ENCODE data around the gene P2RY8. TPM values are rescaled to one million over a fixed set of nuclear protein-coding genes. Genes with fewer than 3 reads are reported as not detected.

Gene P2RY8
- total RNA-seq, 1 experiment from 2014 or later: 0.44 TPM

DNA sequence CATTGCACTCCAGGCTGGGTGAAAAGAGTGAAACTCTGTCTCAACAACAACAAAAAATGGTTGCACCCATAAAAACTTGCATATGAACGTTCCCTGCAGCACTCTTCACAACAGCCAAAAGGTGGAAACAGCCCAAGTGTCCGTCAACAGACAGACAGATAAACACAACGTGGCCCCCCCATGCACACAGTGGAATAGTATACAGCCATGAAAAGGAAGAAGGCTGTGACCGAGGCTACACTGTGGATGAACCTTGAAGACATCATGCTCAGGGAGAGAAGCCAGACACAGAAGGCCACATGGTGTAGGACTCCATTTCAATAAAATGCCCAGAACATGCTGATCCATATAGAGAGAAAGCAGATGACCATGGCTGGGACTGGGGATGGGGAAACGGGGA lies 50.8 kb downstream of the P2RY8 start:
- Histone ChIP-seq H3K4me1 (ENCODE audit: control insufficient read depth in 1 of 2, insufficient read depth in 2 of 2, low read length in 2 of 2) (peaks cover 8 to 11% of the 10 kb centered on the region in 2 experiments), H4K20me1 (ENCODE audit: insufficient read depth) (no peaks in the 10 kb centered on the region), H3K79me2 (ENCODE audit: insufficient read depth, low read length) (no peaks in the 10 kb centered on the region), H3K9me2 (ENCODE audit: insufficient read depth) (no peaks in the 10 kb centered on the region), H3K9me3 (ENCODE audit: control insufficient read depth in 1 of 2, insufficient read depth in 1 of 2, low read depth in 1 of 2, low read length in 2 of 2) (peaks cover 0 to 3% of the 10 kb centered on the region in 2 experiments; a peak in 1 of 4 replicates), H3K27ac (ENCODE audit: low read depth, low read length) (no peak overlapping the region), H3K4me3 (replicated peaks in 1 of 2; ENCODE audit: low read depth in 1 of 2, low read length in 2 of 2) (no peak overlapping the region), H3K36me3 (ENCODE audit: control insufficient read depth in 1 of 2, insufficient read depth in 2 of 2, low read length in 2 of 2) (no peaks in the 10 kb centered on the region), H3K9ac (ENCODE audit: low read length) (no peak overlapping the region), H3K4me2 (ENCODE audit: low read length) (no peak overlapping the region), H2AFZ (ENCODE audit: low read depth, low read length, poor library complexity, severe bottlenecking) (no peak overlapping the region), H3K27me3 (ENCODE audit: insufficient read depth, low read length) (no peaks in the 10 kb centered on the region)
- CTCF ChIA-PET: no interaction called here
- no peak for ATAC-seq
- TF ChIP-seq TCF7L2 (IDR thresholded peaks at IDR 0.05; ENCODE audit: borderline replicate concordance, extremely low read depth, insufficient read depth, insufficient read length) (no peak), CBX3 (IDR thresholded peaks at IDR 0.05; ENCODE audit: low read depth) (no peak), POLR2AphosphoS5 (IDR thresholded peaks at IDR 0.05; ENCODE audit: low read depth, low read length) (no peak), SRF (IDR thresholded peaks at IDR 0.05; ENCODE audit: low read depth) (no peak), JUND (IDR thresholded peaks at IDR 0.05) (no peak), POLR2A (IDR thresholded peaks at IDR 0.05; ENCODE audit: borderline replicate concordance, extremely low read depth, insufficient read depth, insufficient read length) (no peak), ZFX (IDR thresholded peaks at IDR 0.05) (no peak), YY1 (IDR thresholded peaks at IDR 0.05; ENCODE audit: extremely low read depth, insufficient replicate concordance, low read depth, low read length) (no peak), EZH2phosphoT487 (IDR thresholded peaks at IDR 0.05; ENCODE audit: borderline replicate concordance) (no peak), RAD21 (IDR thresholded peaks at IDR 0.05; ENCODE audit: low read depth) (no peak), SIN3A (IDR thresholded peaks at IDR 0.05; ENCODE audit: low read depth) (no peak), SP1 (IDR thresholded peaks at IDR 0.05; ENCODE audit: low read depth) (no peak), EGR1 (IDR thresholded peaks at IDR 0.05; ENCODE audit: low read depth) (no peak), ZNF274 (IDR thresholded peaks at IDR 0.05; ENCODE audit: low read depth, low read length) (no peak)
- TF ChIP-seq, protein P1, sequence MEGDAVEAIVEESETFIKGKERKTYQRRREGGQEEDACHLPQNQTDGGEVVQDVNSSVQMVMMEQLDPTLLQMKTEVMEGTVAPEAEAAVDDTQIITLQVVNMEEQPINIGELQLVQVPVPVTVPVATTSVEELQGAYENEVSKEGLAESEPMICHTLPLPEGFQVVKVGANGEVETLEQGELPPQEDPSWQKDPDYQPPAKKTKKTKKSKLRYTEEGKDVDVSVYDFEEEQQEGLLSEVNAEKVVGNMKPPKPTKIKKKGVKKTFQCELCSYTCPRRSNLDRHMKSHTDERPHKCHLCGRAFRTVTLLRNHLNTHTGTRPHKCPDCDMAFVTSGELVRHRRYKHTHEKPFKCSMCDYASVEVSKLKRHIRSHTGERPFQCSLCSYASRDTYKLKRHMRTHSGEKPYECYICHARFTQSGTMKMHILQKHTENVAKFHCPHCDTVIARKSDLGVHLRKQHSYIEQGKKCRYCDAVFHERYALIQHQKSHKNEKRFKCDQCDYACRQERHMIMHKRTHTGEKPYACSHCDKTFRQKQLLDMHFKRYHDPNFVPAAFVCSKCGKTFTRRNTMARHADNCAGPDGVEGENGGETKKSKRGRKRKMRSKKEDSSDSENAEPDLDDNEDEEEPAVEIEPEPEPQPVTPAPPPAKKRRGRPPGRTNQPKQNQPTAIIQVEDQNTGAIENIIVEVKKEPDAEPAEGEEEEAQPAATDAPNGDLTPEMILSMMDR (IDR thresholded peaks at IDR 0.05 in 2 of 3, conservative IDR thresholded peaks at IDR 0.05 in 1 of 3; ENCODE audit: borderline replicate concordance in 1 of 3, insufficient read depth in 1 of 3, low read depth in 2 of 3, low read length in 2 of 3): no peak
- TF ChIP-seq, protein P2, sequence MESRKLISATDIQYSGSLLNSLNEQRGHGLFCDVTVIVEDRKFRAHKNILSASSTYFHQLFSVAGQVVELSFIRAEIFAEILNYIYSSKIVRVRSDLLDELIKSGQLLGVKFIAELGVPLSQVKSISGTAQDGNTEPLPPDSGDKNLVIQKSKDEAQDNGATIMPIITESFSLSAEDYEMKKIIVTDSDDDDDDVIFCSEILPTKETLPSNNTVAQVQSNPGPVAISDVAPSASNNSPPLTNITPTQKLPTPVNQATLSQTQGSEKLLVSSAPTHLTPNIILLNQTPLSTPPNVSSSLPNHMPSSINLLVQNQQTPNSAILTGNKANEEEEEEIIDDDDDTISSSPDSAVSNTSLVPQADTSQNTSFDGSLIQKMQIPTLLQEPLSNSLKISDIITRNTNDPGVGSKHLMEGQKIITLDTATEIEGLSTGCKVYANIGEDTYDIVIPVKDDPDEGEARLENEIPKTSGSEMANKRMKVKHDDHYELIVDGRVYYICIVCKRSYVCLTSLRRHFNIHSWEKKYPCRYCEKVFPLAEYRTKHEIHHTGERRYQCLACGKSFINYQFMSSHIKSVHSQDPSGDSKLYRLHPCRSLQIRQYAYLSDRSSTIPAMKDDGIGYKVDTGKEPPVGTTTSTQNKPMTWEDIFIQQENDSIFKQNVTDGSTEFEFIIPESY (IDR thresholded peaks at IDR 0.05; ENCODE audit: extremely low read depth, insufficient replicate concordance, low read length): no peak
- TF ChIP-seq, protein P3, sequence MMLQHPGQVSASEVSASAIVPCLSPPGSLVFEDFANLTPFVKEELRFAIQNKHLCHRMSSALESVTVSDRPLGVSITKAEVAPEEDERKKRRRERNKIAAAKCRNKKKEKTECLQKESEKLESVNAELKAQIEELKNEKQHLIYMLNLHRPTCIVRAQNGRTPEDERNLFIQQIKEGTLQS (IDR thresholded peaks at IDR 0.05): no peak
- RAD21 ChIA-PET (ENCODE audit: low non-redundant PET in 1 of 2, low total read pairs in 2 of 2, uncharacterized antibody in 2 of 2, unreplicated experiment in 2 of 2): no interaction called here
- POLR2A ChIA-PET: no interaction called here
- intact Hi-C loops (cut with micrococcal nuclease): no loop called here
- DNase-seq (ENCODE audit: low read depth, low spot score): no peak
- BruUV-seq (replicated peaks): no TSS peak

All from HCT116 (cell line).